GM23248 (cell line): ENCODE data around the gene NEK10.

ENCODE experiments used
- EZH2 ChIP-seq: fragments of 200-600 bp; sonication (generic); IDR thresholded peaks from 2 replicates; pipeline ENCODE4 v1.6.1; 2018; ENCODE audit warnings: antibody characterized with exemption, mild to moderate bottlenecking; ENCODE audit not compliant: insufficient read depth, poor library complexity, severe bottlenecking
- EZH2phosphoT487 ChIP-seq: fragments of 200-600 bp; sonication (generic); IDR thresholded peaks from 2 replicates; pipeline ENCODE4 v1.6.1; 2018; ENCODE audit warnings: antibody characterized with exemption, moderate library complexity, mild to moderate bottlenecking, low read depth; ENCODE audit not compliant: insufficient read depth

GRCh38 chr3:27354161-27354560, 15.0 kb downstream of the NEK10 start:
- no peak for TF ChIP-seq EZH2
- no peak for TF ChIP-seq EZH2phosphoT487
